Glomerular endothelial cell (primary cell): ENCODE results near the gene C6orf52. TPM values are rescaled to one million over a fixed set of nuclear protein-coding genes. Genes with fewer than 3 reads are reported as not detected.
A peak's percentile ranks its signal among the peaks of the same experiment; 100 is the strongest.
"Not testable (repeated sequence)": the region's sequence is repeated elsewhere in the genome, so short reads cannot be mapped to it uniquely, and the experiment has no call there.

Source experiments
- DNase-seq: peaks from one replicate; pipeline ENCODE4 v3.0.0-alpha.2; 2011; ENCODE audit warnings: low read depth, low spot score; ENCODE audit errors: extremely low read depth
- total RNA-seq: library from RNA; depleted of rRNA; stranded (reverse); fragments of >200 nt; gene quantifications from 2 replicates; pipeline ENCODE4 v1.2.3, GENCODE V29; 2015

The C6orf52 gene
- total RNA-seq, 1 donor from 2014 or later: 1.9 TPM

- no peak for DNase-seq
These were observed 19.5 kb upstream of the C6orf52 start for GRCh38 chr6:10713962-10714361.

- DNase-seq: no peak
These were observed 2.2 kb upstream of the C6orf52 start for GRCh38 chr6:10696655-10697054.

- peak; percentile 7 for DNase-seq
These were observed 756 bp upstream of the C6orf52 start for GRCh38 chr6:10695086-10695657.

GRCh38 chr6:10692965-10693538 is 1.4 kb downstream of the C6orf52 start:
- DNase-seq: no peak

- DNase-seq: no peak
These were observed 3.6 kb downstream of the C6orf52 start for GRCh38 chr6:10690651-10691445.

- no peak for DNase-seq
These were observed 6.8 kb downstream of the C6orf52 start for GRCh38 chr6:10687582-10687981.

- DNase-seq: no peak
These were observed 7.5 kb downstream of the C6orf52 start for GRCh38 chr6:10686901-10687300.

- DNase-seq: no peak
These were observed 9.1 kb downstream of the C6orf52 start for GRCh38 chr6:10685092-10685915.

GRCh38 chr6:10684618-10685017 is 9.8 kb downstream of the C6orf52 start:
- no peak for DNase-seq

GRCh38 chr6:10682355-10682988 is 11.9 kb downstream of the C6orf52 start:
- DNase-seq: no peak

GRCh38 chr6:10681795-10682194 is 12.6 kb downstream of the C6orf52 start:
- no peak for DNase-seq

- no peak for DNase-seq
These were observed 16.0 kb downstream of the C6orf52 start for GRCh38 chr6:10678456-10678855.

- no peak for DNase-seq
These were observed 18.0 kb downstream of the C6orf52 start for GRCh38 chr6:10676403-10676802.

- no peak for DNase-seq
These were observed 26.1 kb downstream of the C6orf52 start for GRCh38 chr6:10668126-10668917.

GRCh38 chr6:10665595-10665994 is 28.8 kb downstream of the C6orf52 start:
- DNase-seq: not testable (repeated sequence)

- DNase-seq: no peak
These were observed 31.7 kb downstream of the C6orf52 start for GRCh38 chr6:10662742-10663141.

- DNase-seq: no peak
These were observed 32.2 kb downstream of the C6orf52 start for GRCh38 chr6:10662207-10662606.

GRCh38 chr6:10660431-10661191 is 33.8 kb downstream of the C6orf52 start:
- DNase-seq: not testable (repeated sequence)

GRCh38 chr6:10659699-10660348 is 34.6 kb downstream of the C6orf52 start:
- DNase-seq: no peak
